ENCODE measurements around the gene LGALS9.

Gene LGALS9

GRCh38 chr17:27605409-27605808 lies 25.6 kb upstream of the LGALS9 start:
- Histone ChIP-seq H3K4me2 (ENCODE audit: insufficient read depth, low read length) (no peak overlapping the region), H2AFZ (ENCODE audit: low read depth, low read length) (no peak overlapping the region), H3K9ac (ENCODE audit: low read depth, low read length) (no peak overlapping the region), H3K4me3 (ENCODE audit: low read depth in 1 of 2, low read length in 2 of 2) (no peak overlapping the region), H3K36me3 (ENCODE audit: insufficient read depth, low read length) (no peaks in the 10 kb centered on the region), H3K79me2 (ENCODE audit: insufficient read depth, low read length) (no peaks in the 10 kb centered on the region), H3K4me1 (ENCODE audit: insufficient read depth, low read length) (peaks cover 7% of the 10 kb centered on the region), H3K9me3 (ENCODE audit: insufficient read depth, low read length, severe bottlenecking) (no peaks in the 10 kb centered on the region), H3K27ac (ENCODE audit: low read length) (no peak overlapping the region), H4K20me1 (ENCODE audit: insufficient read depth, low read length) (no peaks in the 10 kb centered on the region), H3K27me3 (ENCODE audit: insufficient read depth, low read length, poor library complexity) (no peaks in the 10 kb centered on the region)
- DNase-seq (no peak), ATAC-seq (ENCODE audit: insufficient read depth, low read depth) (no peak)
- TF ChIP-seq CTCF (IDR thresholded peaks at IDR 0.05; ENCODE audit: borderline replicate concordance, extremely low read depth, low read length, poor library complexity, severe bottlenecking) (no peak), EZH2 (IDR thresholded peaks at IDR 0.05; ENCODE audit: borderline replicate concordance, low read depth, low read length, severe bottlenecking) (no peak)

GRCh38 chr17:27607521-27608091 lies 23.4 kb upstream of the LGALS9 start:
- H2AFZ ChIP-seq (ENCODE audit: low read depth, low read length), result no peak overlapping the region
- H3K9me3 ChIP-seq (ENCODE audit: insufficient read depth, low read length, severe bottlenecking), result no peaks in the 10 kb centered on the region
- DNase-seq, result no peak
- H3K4me1 ChIP-seq (ENCODE audit: insufficient read depth, low read length), result peaks cover 7% of the 10 kb centered on the region
- no peak for TF ChIP-seq EZH2 (IDR thresholded peaks at IDR 0.05; ENCODE audit: borderline replicate concordance, low read depth, low read length, severe bottlenecking)
- no peak for TF ChIP-seq CTCF (IDR thresholded peaks at IDR 0.05; ENCODE audit: borderline replicate concordance, extremely low read depth, low read length, poor library complexity, severe bottlenecking)
- no peaks in the 10 kb centered on the region for H3K27me3 ChIP-seq (ENCODE audit: insufficient read depth, low read length, poor library complexity)
- H3K9ac ChIP-seq (ENCODE audit: low read depth, low read length), result no peak overlapping the region
- H3K4me2 ChIP-seq (ENCODE audit: insufficient read depth, low read length), result no peak overlapping the region
- H3K79me2 ChIP-seq (ENCODE audit: insufficient read depth, low read length), result no peaks in the 10 kb centered on the region
- no peaks in the 10 kb centered on the region for H3K36me3 ChIP-seq (ENCODE audit: insufficient read depth, low read length)
- no peak overlapping the region for H3K27ac ChIP-seq (ENCODE audit: low read length)
- no peaks in the 10 kb centered on the region for H4K20me1 ChIP-seq (ENCODE audit: insufficient read depth, low read length)
- no peak overlapping the region for H3K4me3 ChIP-seq (ENCODE audit: low read depth in 1 of 2, low read length in 2 of 2)
- ATAC-seq (ENCODE audit: insufficient read depth, low read depth), result no peak

GRCh38 chr17:27608328-27609230 lies 22.4 kb upstream of the LGALS9 start:
- ATAC-seq (ENCODE audit: insufficient read depth, low read depth), result no peak
- no peaks in the 10 kb centered on the region for H3K27me3 ChIP-seq (ENCODE audit: insufficient read depth, low read length, poor library complexity)
- DNase-seq, result no peak

More at GRCh38 chr17:27608328-27609230, 22.4 kb upstream of the LGALS9 start:
- no peak overlapping the region for H2AFZ ChIP-seq (ENCODE audit: low read depth, low read length)
- no peak for TF ChIP-seq EZH2 (IDR thresholded peaks at IDR 0.05; ENCODE audit: borderline replicate concordance, low read depth, low read length, severe bottlenecking)
- TF ChIP-seq CTCF (IDR thresholded peaks at IDR 0.05; ENCODE audit: borderline replicate concordance, extremely low read depth, low read length, poor library complexity, severe bottlenecking), result no peak
- H3K4me1 ChIP-seq (ENCODE audit: insufficient read depth, low read length), result peaks cover 4% of the 10 kb centered on the region
- H3K4me2 ChIP-seq (ENCODE audit: insufficient read depth, low read length), result no peak overlapping the region
- no peak overlapping the region for H3K4me3 ChIP-seq (ENCODE audit: low read depth in 1 of 2, low read length in 2 of 2)
- no peaks in the 10 kb centered on the region for H3K9me3 ChIP-seq (ENCODE audit: insufficient read depth, low read length, severe bottlenecking)
- H3K79me2 ChIP-seq (ENCODE audit: insufficient read depth, low read length), result no peaks in the 10 kb centered on the region
- H3K27ac ChIP-seq (ENCODE audit: low read length), result no peak overlapping the region
- no peaks in the 10 kb centered on the region for H3K36me3 ChIP-seq (ENCODE audit: insufficient read depth, low read length)
- no peaks in the 10 kb centered on the region for H4K20me1 ChIP-seq (ENCODE audit: insufficient read depth, low read length)
- no peak overlapping the region for H3K9ac ChIP-seq (ENCODE audit: low read depth, low read length)
